ENCODE results near the gene SKIL. TPM values are rescaled to one million over a fixed set of nuclear protein-coding genes. Genes with fewer than 3 reads are reported as not detected.

The SKIL gene
- total and polyA plus RNA-seq, 12 donors: 8.7 to 52.1 (median 42.0) TPM

DNA sequence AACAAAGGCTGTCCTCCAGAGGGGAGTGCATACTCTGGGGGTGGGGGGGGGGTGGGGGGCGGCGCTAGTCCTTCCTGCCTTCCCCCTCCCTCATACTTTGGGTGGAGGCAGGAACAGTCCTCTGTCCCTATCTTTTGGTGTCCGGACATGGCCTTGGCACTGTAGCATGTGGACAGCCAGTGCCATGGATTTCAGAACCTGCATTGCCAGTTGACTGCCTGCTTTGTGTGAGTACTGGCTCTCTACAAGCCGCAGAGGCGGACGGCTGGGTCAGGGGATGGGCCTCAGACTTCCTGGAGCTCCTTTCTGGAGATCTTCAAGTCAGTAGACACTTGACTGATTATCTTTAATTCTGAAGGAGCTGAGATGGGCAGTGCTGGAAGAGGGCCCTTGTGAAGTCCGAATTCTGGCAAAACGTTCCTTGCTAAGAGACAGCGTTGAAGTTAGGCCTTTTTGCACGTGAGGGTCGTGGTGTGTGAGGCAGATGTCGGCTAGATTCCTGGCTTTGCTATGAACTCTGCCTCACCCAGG, 63.7 kb downstream of the SKIL start:
- intact Hi-C loops (cut with DNase I): no loop called here
- H3K36me3 ChIP-seq (replicated peaks in 1 of 2): no peaks in the 10 kb centered on the region
- peak in 3 of 7 donors; percentile 20 to 61 (median 32) for DNase-seq
- H3K9me3 ChIP-seq (replicated peaks in 1 of 3): no peaks in the 10 kb centered on the region
- H3K27me3 ChIP-seq: peaks cover 15% of the 10 kb centered on the region
- TF ChIP-seq POLR2A (IDR thresholded peaks at IDR 0.05): no peak
- TF ChIP-seq, protein P1, sequence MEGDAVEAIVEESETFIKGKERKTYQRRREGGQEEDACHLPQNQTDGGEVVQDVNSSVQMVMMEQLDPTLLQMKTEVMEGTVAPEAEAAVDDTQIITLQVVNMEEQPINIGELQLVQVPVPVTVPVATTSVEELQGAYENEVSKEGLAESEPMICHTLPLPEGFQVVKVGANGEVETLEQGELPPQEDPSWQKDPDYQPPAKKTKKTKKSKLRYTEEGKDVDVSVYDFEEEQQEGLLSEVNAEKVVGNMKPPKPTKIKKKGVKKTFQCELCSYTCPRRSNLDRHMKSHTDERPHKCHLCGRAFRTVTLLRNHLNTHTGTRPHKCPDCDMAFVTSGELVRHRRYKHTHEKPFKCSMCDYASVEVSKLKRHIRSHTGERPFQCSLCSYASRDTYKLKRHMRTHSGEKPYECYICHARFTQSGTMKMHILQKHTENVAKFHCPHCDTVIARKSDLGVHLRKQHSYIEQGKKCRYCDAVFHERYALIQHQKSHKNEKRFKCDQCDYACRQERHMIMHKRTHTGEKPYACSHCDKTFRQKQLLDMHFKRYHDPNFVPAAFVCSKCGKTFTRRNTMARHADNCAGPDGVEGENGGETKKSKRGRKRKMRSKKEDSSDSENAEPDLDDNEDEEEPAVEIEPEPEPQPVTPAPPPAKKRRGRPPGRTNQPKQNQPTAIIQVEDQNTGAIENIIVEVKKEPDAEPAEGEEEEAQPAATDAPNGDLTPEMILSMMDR (IDR thresholded peaks at IDR 0.05): no peak
- peak overlapping the region in 2 of 5 donors; percentile 56 to 86 for H3K27ac ChIP-seq
- 59 to 79% (median 66%) methylated on average over 12 of the region's 12 CpGs for WGBS, 4 donors
- no peak overlapping the region for H3K4me3 ChIP-seq
- H3K4me1 ChIP-seq (replicated peaks in 1 of 2): peaks cover 8 to 17% of the 10 kb centered on the region in 2 donors

DNA sequence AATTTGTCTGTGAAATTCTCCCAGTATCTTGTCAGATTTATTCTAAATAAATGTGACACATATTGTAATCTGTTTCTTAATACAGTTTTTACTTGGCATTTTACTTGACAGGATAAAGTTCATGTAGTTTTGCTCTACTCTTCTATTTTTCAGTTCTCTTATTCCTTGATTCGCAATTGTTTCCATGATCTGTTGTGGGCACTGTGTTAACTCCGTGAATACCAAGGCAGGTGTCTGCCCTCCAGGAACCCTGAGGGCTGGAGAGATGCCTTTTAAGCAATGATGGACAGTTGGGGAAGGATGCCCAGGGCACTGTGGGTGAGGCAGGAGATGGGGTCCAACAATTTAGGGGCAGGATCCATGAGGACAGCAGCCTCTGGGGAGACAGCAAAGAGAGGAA, 64.2 kb downstream of the SKIL start:
- peak overlapping the region in 2 of 5 donors; percentile 56 to 86 for H3K27ac ChIP-seq
- no peaks in the 10 kb centered on the region for H3K9me3 ChIP-seq (replicated peaks in 1 of 3)
- peaks cover 15% of the 10 kb centered on the region for H3K27me3 ChIP-seq
- no peak overlapping the region for H3K4me3 ChIP-seq
- intact Hi-C loops (cut with DNase I): no loop called here
- 80 to 89% (median 85%) methylated on average over 2 of the region's 2 CpGs for WGBS, 4 donors
- H3K4me1 ChIP-seq (replicated peaks in 1 of 2): peaks cover 8 to 17% of the 10 kb centered on the region in 2 donors
- TF ChIP-seq, protein P1 (IDR thresholded peaks at IDR 0.05): no peak
- no peak for TF ChIP-seq POLR2A (IDR thresholded peaks at IDR 0.05)
- H3K36me3 ChIP-seq (replicated peaks in 1 of 2): no peaks in the 10 kb centered on the region
- no peak for DNase-seq

DNA sequence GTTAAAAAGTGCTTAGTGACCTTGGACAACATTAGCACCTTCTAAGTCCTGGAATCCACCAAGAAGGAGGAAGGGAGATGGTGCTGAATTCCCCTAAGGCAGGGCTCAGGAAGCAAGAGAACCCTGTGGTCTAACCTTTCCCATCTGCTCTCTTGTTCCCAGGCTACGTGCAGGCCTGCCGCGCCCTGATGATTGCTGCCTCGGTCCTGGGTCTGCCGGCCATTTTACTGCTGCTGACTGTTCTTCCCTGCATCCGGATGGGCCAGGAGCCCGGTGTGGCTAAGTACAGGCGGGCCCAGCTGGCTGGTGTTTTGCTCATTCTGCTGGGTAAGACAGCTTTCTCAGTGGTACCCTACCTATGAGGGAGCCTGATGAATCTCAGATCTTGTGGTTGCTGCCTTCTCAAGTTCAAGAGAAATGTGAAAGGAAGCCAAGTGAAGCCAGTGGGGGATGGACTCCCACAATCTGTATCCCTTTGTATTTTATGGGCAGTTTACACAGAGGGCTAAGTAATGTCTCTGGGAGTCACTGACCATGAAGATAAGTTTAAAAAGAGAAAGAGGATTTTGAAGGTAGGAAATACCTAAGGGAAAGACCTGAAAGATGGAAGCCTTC, 65.6 kb downstream of the SKIL start:
- Histone ChIP-seq H3K27me3 (peaks cover 11% of the 10 kb centered on the region), H3K36me3 (replicated peaks in 1 of 2) (no peaks in the 10 kb centered on the region), H3K27ac (no peak overlapping the region), H3K9me3 (replicated peaks in 1 of 3) (no peaks in the 10 kb centered on the region), H3K4me3 (no peak overlapping the region), H3K4me1 (replicated peaks in 1 of 2) (peaks cover 8 to 16% of the 10 kb centered on the region in 2 donors)
- 80 to 93% (median 85%) methylated on average over 4 to 8 of the region's 8 CpGs for WGBS, 4 donors
- intact Hi-C loops (cut with DNase I): no loop called here
- DNase-seq: peak in 1 of 7 donors; percentile 12
- no peak for TF ChIP-seq POLR2A (IDR thresholded peaks at IDR 0.05)
- TF ChIP-seq, protein P1 (IDR thresholded peaks at IDR 0.05): no peak

DNA sequence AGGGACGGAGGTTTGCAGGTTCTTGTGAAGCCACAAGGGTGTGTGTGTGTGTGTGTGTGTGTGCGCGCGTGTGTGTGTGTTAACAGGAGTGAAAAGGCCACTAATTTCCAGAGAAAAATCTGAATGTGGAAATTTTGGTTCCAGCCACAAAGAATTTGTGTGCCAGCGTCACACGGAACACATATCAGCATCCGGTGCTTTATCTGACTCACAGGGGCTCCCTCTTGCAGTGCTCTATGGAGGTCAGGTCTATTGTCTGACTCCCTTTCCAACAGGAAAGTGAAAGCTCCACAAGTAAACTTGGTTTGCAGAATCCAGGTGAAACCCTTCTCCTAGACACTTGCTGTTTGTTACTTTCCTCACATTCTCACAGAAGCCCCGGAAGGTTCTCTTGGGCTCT, 67.4 kb downstream of the SKIL start:
- DNase-seq: no peak
- H3K4me1 ChIP-seq (replicated peaks in 1 of 2): no peaks in the 10 kb centered on the region
- no peaks in the 10 kb centered on the region for H3K36me3 ChIP-seq (replicated peaks in 1 of 2)
- intact Hi-C loops (cut with DNase I): no loop called here
- TF ChIP-seq, protein P1 (IDR thresholded peaks at IDR 0.05): no peak
- no peak for TF ChIP-seq POLR2A (IDR thresholded peaks at IDR 0.05)
- WGBS, 4 donors: 74 to 83% (median 77%) methylated on average over 8 of the region's 8 CpGs
- H3K27ac ChIP-seq: no peak overlapping the region
- H3K9me3 ChIP-seq (replicated peaks in 1 of 3): no peaks in the 10 kb centered on the region
- no peak overlapping the region for H3K4me3 ChIP-seq
- no peaks in the 10 kb centered on the region for H3K27me3 ChIP-seq

All from adrenal gland (tissue), 12 donors.